Measurements from ENCODE around the gene HHATL.

DNA sequence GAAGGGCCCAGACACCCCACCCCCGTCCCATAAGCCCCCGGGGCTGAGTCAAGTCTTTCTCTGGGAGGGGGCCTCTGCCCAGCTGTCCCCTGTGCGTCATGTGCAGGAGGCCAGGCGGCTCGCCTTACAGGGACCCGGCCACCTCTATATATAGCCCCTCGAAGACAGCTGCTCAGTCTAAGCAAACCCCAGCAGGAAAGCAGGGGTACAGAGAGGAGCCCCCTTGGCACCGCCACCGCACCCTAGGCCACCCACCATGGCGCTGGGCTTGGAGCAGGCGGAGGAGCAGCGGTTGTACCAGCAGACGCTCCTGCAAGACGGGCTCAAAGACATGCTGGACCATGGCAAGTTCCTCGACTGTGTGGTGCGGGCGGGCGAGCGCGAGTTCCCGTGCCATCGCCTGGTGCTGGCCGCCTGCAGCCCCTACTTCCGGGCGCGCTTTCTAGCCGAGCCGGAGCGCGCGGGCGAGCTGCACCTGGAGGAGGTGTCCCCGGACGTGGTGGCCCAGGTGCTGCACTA is 17.2 kb downstream of the HHATL start, which contains the start of gene KLHL40:
- TF ChIP-seq, protein P1, sequence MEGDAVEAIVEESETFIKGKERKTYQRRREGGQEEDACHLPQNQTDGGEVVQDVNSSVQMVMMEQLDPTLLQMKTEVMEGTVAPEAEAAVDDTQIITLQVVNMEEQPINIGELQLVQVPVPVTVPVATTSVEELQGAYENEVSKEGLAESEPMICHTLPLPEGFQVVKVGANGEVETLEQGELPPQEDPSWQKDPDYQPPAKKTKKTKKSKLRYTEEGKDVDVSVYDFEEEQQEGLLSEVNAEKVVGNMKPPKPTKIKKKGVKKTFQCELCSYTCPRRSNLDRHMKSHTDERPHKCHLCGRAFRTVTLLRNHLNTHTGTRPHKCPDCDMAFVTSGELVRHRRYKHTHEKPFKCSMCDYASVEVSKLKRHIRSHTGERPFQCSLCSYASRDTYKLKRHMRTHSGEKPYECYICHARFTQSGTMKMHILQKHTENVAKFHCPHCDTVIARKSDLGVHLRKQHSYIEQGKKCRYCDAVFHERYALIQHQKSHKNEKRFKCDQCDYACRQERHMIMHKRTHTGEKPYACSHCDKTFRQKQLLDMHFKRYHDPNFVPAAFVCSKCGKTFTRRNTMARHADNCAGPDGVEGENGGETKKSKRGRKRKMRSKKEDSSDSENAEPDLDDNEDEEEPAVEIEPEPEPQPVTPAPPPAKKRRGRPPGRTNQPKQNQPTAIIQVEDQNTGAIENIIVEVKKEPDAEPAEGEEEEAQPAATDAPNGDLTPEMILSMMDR (IDR thresholded peaks at IDR 0.05), result no peak
- TF ChIP-seq POLR2A (IDR thresholded peaks at IDR 0.05), result no peak
- no peak for TF ChIP-seq EP300 (IDR thresholded peaks at IDR 0.05)

Data from suprapubic skin (tissue), 3 donors.